SU-DHL-6 (cell line): ENCODE measurements around the gene FAM20C.

Source experiments
- H2AFZ ChIP-seq: fragments of 200-600 bp; sonication (generic); 2 replicates; pipeline ENCODE4 v1.6.1; 2014; ENCODE audit warnings: low read depth, mild to moderate bottlenecking, moderate library complexity, mixed read lengths, antibody characterized with exemption, low read length; ENCODE audit not compliant: severe bottlenecking
- H3F3A ChIP-seq: fragments of 200-600 bp; shearing (Covaris generic); 2 replicates; pipeline ENCODE4 v1.6.0; 2016; ENCODE audit warnings: antibody characterized with exemption, mild to moderate bottlenecking; ENCODE audit not compliant: insufficient read depth
- H3K27ac ChIP-seq: fragments of 200-600 bp; sonication (generic); 2 replicates; pipeline ENCODE4 v1.5.1; 2016; ENCODE audit warnings: low read depth, mild to moderate bottlenecking, low read length, moderate library complexity, mixed read lengths
- H3K27me3 ChIP-seq: fragments of 200-600 bp; sonication (generic), shearing (Covaris generic); 2 replicates; pipeline ENCODE4 v1.6.0; 2014; ENCODE audit warnings: mild to moderate bottlenecking, low read length
- H3K36me3 ChIP-seq: fragments of 200-600 bp; sonication (generic); 2 replicates; pipeline ENCODE4 v1.6.1; 2014; ENCODE audit warnings: mild to moderate bottlenecking, low read length, mixed read lengths
- H3K4me2 ChIP-seq: fragments of 300-600, 200-600 bp; shearing (Covaris generic), sonication (generic); 2 replicates; pipeline ENCODE4 v1.6.0; 2014; ENCODE audit warnings: low read length, low read depth, mild to moderate bottlenecking; ENCODE audit not compliant: poor library complexity, severe bottlenecking
- H3K4me3 ChIP-seq: fragments of 200-600 bp; sonication (generic); 2 replicates; pipeline ENCODE4 v1.5.1; 2014; ENCODE audit warnings: antibody characterized with exemption, low read length, mild to moderate bottlenecking, mixed read lengths; ENCODE audit not compliant: insufficient read depth, poor library complexity, severe bottlenecking
- H3K79me2 ChIP-seq: fragments of 200-600 bp; sonication (generic); 2 replicates; pipeline ENCODE4 v1.6.1; 2014; ENCODE audit warnings: mild to moderate bottlenecking, low read length, moderate library complexity; ENCODE audit not compliant: insufficient read depth
- H3K9ac ChIP-seq: fragments of 200-600 bp; sonication (generic); 2 replicates; pipeline ENCODE4 v1.7.0; 2014; ENCODE audit warnings: mild to moderate bottlenecking, low read length
- H3K9me2 ChIP-seq: fragments of 200-600 bp; sonication (generic); replicated peaks from 2 replicates; pipeline ENCODE4 v1.6.1; 2014; ENCODE audit warnings: low read length; ENCODE audit not compliant: insufficient read depth
- H3K9me3 ChIP-seq: fragments of 200-600 bp; sonication (generic); 2 replicates; pipeline ENCODE4 v1.6.1; 2014; ENCODE audit warnings: low read length, mixed read lengths; ENCODE audit not compliant: insufficient read depth
- H4K20me1 ChIP-seq: fragments of 200-600 bp; sonication (generic); 2 replicates; pipeline ENCODE4 v1.6.1; 2014; ENCODE audit warnings: low read depth, mild to moderate bottlenecking, antibody characterized with exemption, low read length, moderate library complexity, mixed read lengths
- EZH2phosphoT487 ChIP-seq: fragments of 200-600 bp; sonication (generic), shearing (Covaris generic); conservative IDR thresholded peaks from 2 replicates; pipeline ENCODE4 v1.6.1; 2018; ENCODE audit warnings: mild to moderate bottlenecking, antibody characterized with exemption, low read length, moderate library complexity, mixed read lengths
- TF ChIP-seq, protein P1 (sequence below): fragments of 200-600 bp; sonication (generic); IDR thresholded peaks from one replicate; pipeline ENCODE4 v1.5.1; 2017; ENCODE audit warnings: antibody characterized with exemption, mild to moderate bottlenecking, low read length, moderate library complexity; ENCODE audit not compliant: insufficient read depth, poor library complexity, severe bottlenecking

FAM20C gene

DNA sequence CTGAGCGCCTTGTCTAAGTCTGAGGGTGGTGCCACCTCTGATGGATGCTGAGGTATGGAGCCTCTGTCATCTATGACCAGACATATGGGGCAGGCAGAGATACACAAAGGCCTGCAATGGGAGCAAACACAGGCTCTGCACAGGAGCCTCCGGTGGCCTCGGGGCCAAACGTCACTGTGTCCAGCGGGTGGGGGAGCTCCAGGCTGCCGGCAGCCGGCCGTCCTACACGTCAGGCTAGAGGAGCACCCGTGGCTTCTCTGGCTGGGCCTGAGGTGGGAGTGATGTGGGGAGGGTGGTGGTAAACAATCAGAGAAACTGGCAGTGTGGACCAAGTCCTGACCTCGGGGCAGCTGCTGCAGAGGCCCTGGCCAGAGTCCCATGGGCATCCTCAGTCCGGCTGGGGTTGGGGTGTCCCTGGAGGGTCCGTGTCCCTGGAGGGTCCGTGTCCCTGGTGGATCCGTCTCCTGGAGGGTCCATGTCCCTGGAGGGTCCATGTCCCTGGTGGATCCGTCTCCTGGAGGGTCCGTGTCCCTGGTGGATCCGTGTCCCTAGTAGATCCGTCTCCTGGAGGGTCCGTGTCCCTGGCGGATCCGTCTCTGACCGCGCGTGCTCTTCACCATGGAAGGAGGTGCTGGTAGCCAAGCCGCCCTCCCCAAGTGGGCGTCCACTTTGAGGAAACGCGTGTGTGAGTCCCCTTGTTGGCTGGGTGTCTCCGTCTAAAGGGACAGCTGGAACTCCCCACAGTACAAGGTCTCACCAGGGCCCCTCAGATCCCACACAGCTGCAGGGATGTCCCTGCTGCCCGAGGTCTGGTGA is 24.2 kb upstream of the FAM20C start:
- H3K9ac ChIP-seq = no peak overlapping the region
- no peaks in the 10 kb centered on the region for H3K27me3 ChIP-seq
- H3K27ac ChIP-seq = no peak overlapping the region
- H4K20me1 ChIP-seq = no peaks in the 10 kb centered on the region
- no peak overlapping the region for H3K4me3 ChIP-seq
- no peaks in the 10 kb centered on the region for H3K36me3 ChIP-seq
- H3K9me2 ChIP-seq = no peaks in the 10 kb centered on the region
- H3K9me3 ChIP-seq = no peaks in the 10 kb centered on the region
- H3K79me2 ChIP-seq = no peaks in the 10 kb centered on the region
- no peak overlapping the region for H2AFZ ChIP-seq
- H3K4me2 ChIP-seq = no peak overlapping the region
- no peaks in the 10 kb centered on the region for H3F3A ChIP-seq
- TF ChIP-seq, protein P1, sequence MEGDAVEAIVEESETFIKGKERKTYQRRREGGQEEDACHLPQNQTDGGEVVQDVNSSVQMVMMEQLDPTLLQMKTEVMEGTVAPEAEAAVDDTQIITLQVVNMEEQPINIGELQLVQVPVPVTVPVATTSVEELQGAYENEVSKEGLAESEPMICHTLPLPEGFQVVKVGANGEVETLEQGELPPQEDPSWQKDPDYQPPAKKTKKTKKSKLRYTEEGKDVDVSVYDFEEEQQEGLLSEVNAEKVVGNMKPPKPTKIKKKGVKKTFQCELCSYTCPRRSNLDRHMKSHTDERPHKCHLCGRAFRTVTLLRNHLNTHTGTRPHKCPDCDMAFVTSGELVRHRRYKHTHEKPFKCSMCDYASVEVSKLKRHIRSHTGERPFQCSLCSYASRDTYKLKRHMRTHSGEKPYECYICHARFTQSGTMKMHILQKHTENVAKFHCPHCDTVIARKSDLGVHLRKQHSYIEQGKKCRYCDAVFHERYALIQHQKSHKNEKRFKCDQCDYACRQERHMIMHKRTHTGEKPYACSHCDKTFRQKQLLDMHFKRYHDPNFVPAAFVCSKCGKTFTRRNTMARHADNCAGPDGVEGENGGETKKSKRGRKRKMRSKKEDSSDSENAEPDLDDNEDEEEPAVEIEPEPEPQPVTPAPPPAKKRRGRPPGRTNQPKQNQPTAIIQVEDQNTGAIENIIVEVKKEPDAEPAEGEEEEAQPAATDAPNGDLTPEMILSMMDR = no peak
- no peak for TF ChIP-seq EZH2phosphoT487

GRCh38 chr7:169276-170172 is 22.8 kb upstream of the FAM20C start:
- H3F3A ChIP-seq = no peaks in the 10 kb centered on the region
- H4K20me1 ChIP-seq = no peaks in the 10 kb centered on the region
- no peaks in the 10 kb centered on the region for H3K36me3 ChIP-seq
- H3K4me3 ChIP-seq = no peak overlapping the region
- no peaks in the 10 kb centered on the region for H3K79me2 ChIP-seq
- H3K9me3 ChIP-seq = no peaks in the 10 kb centered on the region
- no peak for TF ChIP-seq EZH2phosphoT487
- TF ChIP-seq, protein P1 = no peak
- H3K9ac ChIP-seq = no peak overlapping the region
- no peaks in the 10 kb centered on the region for H3K9me2 ChIP-seq
- H3K27me3 ChIP-seq = no peaks in the 10 kb centered on the region
- no peak overlapping the region for H3K27ac ChIP-seq
- H3K4me2 ChIP-seq = no peak overlapping the region
- no peak overlapping the region for H2AFZ ChIP-seq

- Histone ChIP-seq H3K4me3 (no peak overlapping the region), H3K9ac (no peak overlapping the region), H3K4me2 (no peak overlapping the region), H3K27ac (no peak overlapping the region), H3K36me3 (no peaks in the 10 kb centered on the region), H3K27me3 (no peaks in the 10 kb centered on the region), H2AFZ (no peak overlapping the region), H3K9me2 (no peaks in the 10 kb centered on the region), H3K9me3 (no peaks in the 10 kb centered on the region), H3K79me2 (no peaks in the 10 kb centered on the region), H3F3A (no peaks in the 10 kb centered on the region), H4K20me1 (no peaks in the 10 kb centered on the region)
- TF ChIP-seq, protein P1 = no peak
- TF ChIP-seq EZH2phosphoT487 = no peak
Measured at GRCh38 chr7:170551-171363, 21.6 kb upstream of the FAM20C start.
